HG03139 (cell line): ENCODE data around the gene CCL3.
"Not testable (repeated sequence)": the region's sequence is repeated elsewhere in the genome, so short reads cannot be mapped to it uniquely, and the experiment has no call there.

ENCODE experiments used
- ATAC-seq: cut with Tn5 transposase; IDR thresholded peaks from one replicate; pipeline ENCODE4 v1.9.1; 2021; ENCODE audit not compliant: unreplicated experiment

CCL3 gene

GRCh38 chr17:36117505-36118382 is 27.8 kb upstream of the CCL3 start:
- ATAC-seq = no peak

DNA sequence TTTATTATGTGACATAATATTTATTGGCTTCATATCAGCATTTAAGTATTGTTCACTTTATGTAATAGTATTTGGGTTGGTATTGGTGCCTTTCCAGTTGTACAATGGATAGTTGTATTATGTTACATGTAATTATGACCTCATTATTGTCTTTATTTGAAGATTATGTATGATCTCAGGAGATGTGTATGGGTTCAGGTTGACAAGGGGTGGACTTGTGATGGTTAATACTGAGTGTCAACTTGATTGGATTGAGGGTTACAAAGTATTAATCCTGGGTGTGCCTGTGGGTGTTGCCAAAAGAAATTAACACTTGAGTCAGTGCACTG is 25.7 kb upstream of the CCL3 start:
- ATAC-seq = not testable (repeated sequence)

- not testable (repeated sequence) for ATAC-seq
Measured at GRCh38 chr17:36114971-36115648, 25.2 kb upstream of the CCL3 start.

DNA sequence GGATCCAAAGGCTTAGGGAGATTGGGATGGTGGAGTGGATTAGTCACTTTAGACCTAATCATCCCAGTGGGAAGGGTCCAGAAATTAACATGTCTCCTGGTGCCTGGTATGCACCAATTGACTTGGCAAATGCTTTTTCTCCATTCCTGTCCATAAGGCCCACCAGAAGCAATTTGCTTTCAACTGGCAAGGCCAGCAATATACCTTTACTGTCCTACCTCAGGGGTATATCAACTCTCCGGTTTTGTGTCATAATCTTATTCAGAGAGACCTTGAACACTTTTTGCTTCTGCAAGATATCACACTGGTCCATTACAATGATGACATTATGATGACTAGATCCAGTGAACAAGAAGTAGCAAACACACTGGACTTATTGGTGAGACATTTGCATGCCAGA is 23.2 kb upstream of the CCL3 start:
- not testable (repeated sequence) for ATAC-seq

GRCh38 chr17:36112572-36112971 is 22.6 kb upstream of the CCL3 start:
- ATAC-seq = no peak

GRCh38 chr17:36111068-36111490 is 21.1 kb upstream of the CCL3 start:
- ATAC-seq = no peak

DNA sequence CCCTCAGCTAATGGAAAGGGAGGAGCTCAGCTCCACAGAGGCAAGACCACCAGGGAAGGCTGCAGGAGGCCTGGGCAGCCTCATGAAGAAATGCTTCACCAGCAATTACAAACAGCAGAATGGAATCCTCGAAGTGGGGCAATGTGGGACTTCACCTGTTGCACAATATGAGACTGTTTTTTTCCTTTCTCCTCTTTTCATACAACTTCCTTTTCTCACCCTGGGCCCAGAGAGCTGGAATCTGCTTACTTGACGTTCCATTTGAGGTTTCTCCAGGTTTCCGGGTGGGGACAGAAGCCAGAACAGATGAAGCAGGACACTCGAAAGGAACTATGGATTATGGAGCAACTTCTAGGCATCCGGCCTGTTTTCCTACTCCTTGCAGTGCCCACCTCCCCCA is 18.3 kb upstream of the CCL3 start:
- ATAC-seq = not testable (repeated sequence)

- ATAC-seq = no peak
Measured at GRCh38 chr17:36107660-36108059, 17.7 kb upstream of the CCL3 start.

DNA sequence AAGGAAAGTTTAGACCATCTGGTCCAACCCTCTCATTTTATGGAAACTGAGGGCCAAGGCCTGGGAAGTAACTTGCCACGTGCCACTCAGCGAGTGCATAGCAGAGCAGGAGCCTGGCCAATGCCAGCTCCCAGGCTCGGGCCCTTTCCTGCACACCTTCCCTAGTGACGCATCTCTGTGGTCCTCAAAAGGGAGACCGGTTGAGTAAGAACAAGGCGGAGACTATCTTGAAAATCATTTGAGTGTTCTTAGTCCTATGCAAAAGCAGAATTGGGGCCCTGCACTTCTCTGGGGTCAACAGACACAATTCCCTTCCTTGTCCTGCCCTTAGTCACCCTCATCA is 16.5 kb upstream of the CCL3 start:
- ATAC-seq = no peak

GRCh38 chr17:36105781-36106492 is 16.0 kb upstream of the CCL3 start:
- ATAC-seq = no peak

DNA sequence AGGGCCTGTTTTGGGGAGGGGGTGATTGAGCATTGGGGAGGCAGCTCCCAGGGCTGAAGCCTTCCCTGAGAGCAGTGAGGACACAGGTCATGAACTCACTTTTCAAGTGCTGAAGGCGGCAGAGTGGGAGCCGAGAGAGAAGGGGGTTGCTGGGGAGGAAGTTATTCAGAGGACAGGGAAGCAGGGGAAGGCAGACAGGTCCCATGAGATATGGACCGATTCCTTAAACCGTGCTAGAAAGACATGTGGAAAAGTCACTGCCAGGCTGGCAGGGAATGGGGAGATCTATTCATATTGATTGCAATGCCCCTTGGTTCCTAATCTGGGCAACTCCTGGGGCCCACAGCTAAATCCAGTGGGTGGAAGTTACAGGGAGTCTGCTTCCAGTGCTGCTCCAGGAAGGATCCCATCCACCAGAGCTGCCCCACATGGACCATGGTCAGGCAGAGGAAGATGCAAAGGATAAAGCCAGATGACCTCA is 14.8 kb upstream of the CCL3 start:
- ATAC-seq = no peak

GRCh38 chr17:36104246-36104645 is 14.3 kb upstream of the CCL3 start:
- not testable (repeated sequence) for ATAC-seq

GRCh38 chr17:36103401-36103975 is 13.5 kb upstream of the CCL3 start, which contains the start of gene CCL4:
TSS of gene CCL4 (plus strand) at chr17:36103827. CDS start at chr17:36103906, 79 bp downstream.
- ATAC-seq = peak; percentile 74

- ATAC-seq = not testable (repeated sequence)
Measured at GRCh38 chr17:36099004-36099403, 9.1 kb upstream of the CCL3 start.

- no peak for ATAC-seq
Measured at GRCh38 chr17:36095992-36096391, 6.0 kb upstream of the CCL3 start.

- ATAC-seq = no peak
Measured at GRCh38 chr17:36094746-36095145, 4.8 kb upstream of the CCL3 start.

GRCh38 chr17:36094232-36094631 is 4.3 kb upstream of the CCL3 start:
- no peak for ATAC-seq

- not testable (repeated sequence) for ATAC-seq
Measured at GRCh38 chr17:36092715-36093114, 2.8 kb upstream of the CCL3 start.

DNA sequence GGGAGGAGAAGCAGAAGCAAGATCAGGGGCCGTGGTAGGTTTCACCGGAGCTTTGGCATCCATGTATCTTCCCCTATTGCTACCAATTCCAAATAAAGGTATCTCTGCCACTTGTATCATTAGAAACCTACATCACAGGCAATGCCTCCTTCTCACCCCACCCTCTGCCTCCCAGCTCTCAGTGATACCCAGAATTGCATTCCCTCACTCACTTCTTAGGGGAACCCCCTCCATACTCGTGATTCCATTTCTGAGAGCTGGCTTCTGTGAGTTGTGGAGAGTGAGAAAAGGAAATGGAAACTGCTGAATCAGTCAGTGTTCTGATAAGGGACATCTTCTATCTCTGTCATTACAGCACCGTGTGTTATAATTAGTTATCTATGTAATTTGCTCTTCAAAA is 2.3 kb upstream of the CCL3 start:
- no peak for ATAC-seq

DNA sequence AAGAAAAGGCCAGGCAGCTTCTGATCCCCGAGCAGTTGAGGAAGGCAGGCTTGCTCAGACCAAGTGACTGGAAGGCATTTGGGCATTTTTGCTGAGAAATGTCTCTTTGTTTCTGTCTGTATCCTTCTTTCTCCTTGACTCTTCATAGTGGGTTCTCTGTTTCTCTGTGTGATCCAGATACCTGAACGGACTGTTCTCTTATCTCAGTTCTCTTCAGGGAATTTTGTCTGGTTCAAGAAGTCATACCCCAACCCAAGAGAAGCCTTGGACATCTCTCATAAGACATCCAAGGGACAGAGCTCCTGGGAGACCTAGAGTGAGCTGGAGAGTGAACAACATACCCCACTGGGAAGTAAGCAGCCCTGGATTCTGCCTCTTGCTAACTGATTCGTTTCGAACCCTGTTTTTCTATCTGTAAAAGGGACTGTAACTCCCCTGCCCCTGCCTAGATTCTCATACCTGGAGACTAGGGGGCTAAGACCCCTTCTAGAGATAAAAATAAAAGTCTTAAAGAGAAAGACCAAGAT is 541 bp downstream of the CCL3 start:
- ATAC-seq = no peak
